HG03135 (cell line): Measurements from ENCODE around the gene NRCAM.

Source experiments
- ATAC-seq: cut with Tn5 transposase; IDR thresholded peaks from one replicate; pipeline ENCODE4 v1.9.1; 2021; ENCODE audit warnings: mild to moderate bottlenecking, moderate library complexity; ENCODE audit not compliant: unreplicated experiment

The NRCAM gene

GRCh38 chr7:108425714-108426275 is 30.4 kb downstream of the NRCAM start:
- no peak for ATAC-seq

- ATAC-seq, result no peak
These were observed 32.2 kb downstream of the NRCAM start for GRCh38 chr7:108424013-108424412.

GRCh38 chr7:108423089-108423989 is 32.9 kb downstream of the NRCAM start:
- ATAC-seq, result no peak

DNA sequence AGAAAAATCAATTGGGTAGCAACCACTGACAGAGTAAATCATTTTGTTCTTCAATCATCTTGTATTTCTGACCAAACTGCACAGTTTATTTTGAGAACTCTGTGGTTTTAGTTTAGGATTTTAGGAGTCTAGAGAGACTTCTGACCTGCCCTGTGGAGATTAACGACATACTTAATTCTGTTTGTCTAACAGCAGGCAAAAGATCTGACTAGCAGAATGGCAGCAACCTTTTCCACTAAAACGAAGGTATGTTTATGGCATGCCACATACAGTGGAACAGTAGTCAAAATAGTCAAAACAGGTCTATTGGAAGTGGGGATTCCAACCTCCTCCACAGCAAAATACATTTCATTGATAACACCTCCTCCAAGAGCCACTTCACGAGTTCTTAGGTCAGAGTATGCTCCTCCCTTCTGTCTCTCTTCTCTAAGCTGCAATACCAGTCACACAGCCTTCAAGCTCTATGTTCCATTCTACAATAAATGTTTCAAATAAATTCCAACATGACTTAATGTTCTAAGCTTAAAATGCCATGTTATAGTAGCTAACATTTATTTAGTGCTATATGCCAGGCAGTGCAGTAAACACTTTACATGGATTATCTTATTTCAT is 34.4 kb downstream of the NRCAM start:
- no peak for ATAC-seq

GRCh38 chr7:108419961-108420908 is 36.0 kb downstream of the NRCAM start:
- no peak for ATAC-seq

- ATAC-seq, result no peak
These were observed 37.3 kb downstream of the NRCAM start for GRCh38 chr7:108418946-108419345.

- ATAC-seq, result no peak
These were observed 38.3 kb downstream of the NRCAM start for GRCh38 chr7:108417926-108418325.

- no peak for ATAC-seq
These were observed 39.1 kb downstream of the NRCAM start for GRCh38 chr7:108417144-108417543.

DNA sequence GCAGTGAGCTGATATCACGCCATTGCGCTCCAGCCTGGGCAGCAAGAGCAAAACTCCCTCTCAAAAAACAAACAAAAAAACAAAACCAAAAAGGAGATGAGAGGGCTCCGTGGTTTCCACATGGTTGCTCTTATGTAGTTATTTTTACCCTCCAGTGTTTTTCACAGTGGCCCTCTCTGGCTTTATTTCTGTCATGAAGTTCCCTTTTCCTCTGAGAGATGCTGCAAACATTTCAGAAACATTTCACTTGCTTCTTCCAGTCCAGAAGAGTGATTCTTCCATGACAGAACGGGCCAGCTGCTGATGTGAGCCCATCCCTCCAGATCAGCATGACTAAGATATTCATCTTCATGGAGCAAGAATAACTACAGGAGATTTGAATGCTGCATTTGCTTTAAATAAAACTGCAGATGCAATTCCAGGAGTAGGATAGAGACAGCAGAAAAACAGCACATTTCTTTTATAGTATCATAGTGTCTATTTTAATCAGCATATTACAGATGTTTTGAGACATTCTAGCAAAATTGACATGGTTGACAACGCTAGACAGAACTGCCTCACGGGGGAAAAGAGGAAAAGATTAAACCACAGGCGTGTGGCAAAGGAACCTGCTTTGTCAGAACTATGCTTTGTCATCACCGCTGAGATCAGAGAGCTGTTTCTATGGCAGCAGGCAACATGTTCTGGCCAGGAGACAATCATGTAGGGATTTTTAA is 40.3 kb downstream of the NRCAM start:
- ATAC-seq, result peak; percentile 86

DNA sequence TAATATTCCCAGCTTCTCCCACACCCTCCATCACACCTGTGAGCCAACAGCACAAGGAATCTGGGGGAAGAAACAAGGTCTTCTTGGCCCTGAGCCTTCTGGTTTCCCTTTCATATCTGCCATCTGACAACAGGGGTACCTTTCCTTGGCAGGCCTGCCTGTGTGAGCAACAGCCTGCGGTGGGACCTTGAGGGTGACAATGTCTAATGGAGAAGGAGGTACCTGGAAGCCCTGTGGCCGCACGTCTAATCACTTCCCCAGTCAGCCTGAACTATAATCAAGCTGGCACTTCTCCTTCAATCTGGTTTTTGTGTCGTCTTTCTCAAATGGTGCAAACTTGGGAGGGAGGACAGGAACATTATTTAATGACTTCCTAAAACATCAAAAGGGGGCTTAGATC is 41.2 kb downstream of the NRCAM start:
- no peak for ATAC-seq

DNA sequence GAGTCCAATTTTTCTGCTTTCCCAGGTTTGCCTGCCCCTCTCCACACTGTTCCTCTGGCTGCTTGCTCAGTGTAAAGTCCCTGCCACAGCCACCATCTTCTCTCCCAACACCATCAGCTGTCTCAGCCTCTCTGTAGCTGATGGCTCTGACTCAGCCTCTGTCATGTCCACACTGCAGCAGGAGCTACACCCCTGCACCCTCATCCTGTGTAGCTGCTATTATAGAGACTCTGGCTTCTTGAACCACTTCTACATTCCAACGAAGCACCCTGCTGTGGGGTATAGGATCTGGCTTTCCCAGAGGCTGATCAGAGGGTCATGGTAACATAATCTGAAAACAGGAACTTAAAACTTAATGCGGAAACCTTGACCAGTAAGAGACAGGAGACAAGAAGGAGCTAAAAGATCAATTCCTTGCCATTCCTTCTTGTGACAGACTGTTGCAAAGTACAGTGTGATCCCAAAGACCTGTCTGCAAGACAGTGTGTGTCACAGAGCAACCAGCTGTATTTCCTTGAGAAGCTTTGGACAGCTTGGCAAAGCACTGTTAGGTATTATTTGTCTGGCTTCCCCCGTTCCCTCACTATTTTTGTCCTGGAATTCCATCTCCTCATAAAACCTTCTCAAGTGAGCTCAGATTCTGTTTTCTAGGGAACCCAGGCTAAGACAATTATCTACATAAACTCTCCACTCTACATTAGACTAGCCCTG is 42.3 kb downstream of the NRCAM start:
- ATAC-seq, result no peak

DNA sequence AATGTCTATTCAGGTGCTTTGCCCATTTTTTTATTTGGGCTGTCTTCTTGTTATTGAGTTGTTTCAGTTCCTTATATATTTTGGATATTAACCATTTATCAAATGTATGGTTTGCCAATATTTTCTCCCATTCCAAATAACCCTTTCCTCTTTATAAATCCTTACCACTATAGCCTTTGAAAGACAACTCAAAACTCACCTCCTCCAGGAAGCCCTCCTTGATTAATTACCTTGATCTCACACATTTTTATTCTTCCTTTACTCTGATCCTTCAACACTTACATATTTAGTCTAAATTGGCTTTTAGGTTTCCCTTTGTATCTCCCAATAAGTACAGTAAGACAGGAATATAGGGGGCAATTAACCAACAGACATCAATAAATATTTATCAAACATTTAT is 42.9 kb downstream of the NRCAM start:
- no peak for ATAC-seq

DNA sequence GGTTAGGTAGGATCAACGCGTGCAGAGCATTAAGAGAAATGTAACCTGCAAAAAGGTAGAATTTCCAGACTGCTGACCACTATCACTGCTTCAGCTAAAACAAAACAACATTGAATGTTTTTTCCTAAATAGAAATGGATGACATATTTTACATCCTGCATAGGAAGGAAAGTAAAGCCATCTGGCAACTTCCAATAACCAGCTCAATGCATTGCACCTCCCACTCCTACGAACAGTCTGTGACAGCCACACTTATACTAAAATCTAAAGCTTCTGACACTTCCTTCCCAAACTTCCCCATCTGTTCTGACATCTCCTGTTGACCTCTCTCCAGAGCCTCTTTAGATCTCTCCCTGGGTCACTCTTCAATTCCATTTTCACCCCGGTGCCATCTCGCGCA is 47.1 kb downstream of the NRCAM start:
- ATAC-seq, result no peak

GRCh38 chr7:108408296-108408991 is 47.8 kb downstream of the NRCAM start:
- no peak for ATAC-seq

GRCh38 chr7:108407676-108408075 is 48.6 kb downstream of the NRCAM start:
- ATAC-seq, result no peak

GRCh38 chr7:108406222-108406890 is 49.9 kb downstream of the NRCAM start:
- ATAC-seq, result no peak

- ATAC-seq, result no peak
These were observed 51.5 kb downstream of the NRCAM start for GRCh38 chr7:108404509-108405420.
